DND-41 (cell line): Measurements from ENCODE around the gene GNAS-AS1.

Source experiments
- CTCF ChIP-seq: IDR thresholded peaks from 2 replicates; pipeline ENCODE4 v1.5.1; 2012; ENCODE audit warnings: borderline replicate concordance, low read length, moderate library complexity, mild to moderate bottlenecking; ENCODE audit not compliant: poor library complexity, severe bottlenecking; ENCODE audit errors: extremely low read depth
- EZH2 ChIP-seq: IDR thresholded peaks from 3 replicates; pipeline ENCODE4 v1.6.1; 2012; ENCODE audit warnings: borderline replicate concordance, low read depth, mild to moderate bottlenecking, moderate library complexity, low read length, inconsistent platforms; ENCODE audit not compliant: severe bottlenecking

GRCh38 chr20:58871533-58872102, 20.9 kb upstream of the GNAS-AS1 start:
- TF ChIP-seq CTCF (no peak), EZH2 (no peak)
